ENCODE results near the gene AMIGO3.

Gene AMIGO3

GRCh38 chr3:49729966-49730609, 10.6 kb upstream of the AMIGO3 start:
- TF ChIP-seq EZH2phosphoT487 (conservative IDR thresholded peaks at IDR 0.05; ENCODE audit: low read length): no peak
- TF ChIP-seq, protein P1, sequence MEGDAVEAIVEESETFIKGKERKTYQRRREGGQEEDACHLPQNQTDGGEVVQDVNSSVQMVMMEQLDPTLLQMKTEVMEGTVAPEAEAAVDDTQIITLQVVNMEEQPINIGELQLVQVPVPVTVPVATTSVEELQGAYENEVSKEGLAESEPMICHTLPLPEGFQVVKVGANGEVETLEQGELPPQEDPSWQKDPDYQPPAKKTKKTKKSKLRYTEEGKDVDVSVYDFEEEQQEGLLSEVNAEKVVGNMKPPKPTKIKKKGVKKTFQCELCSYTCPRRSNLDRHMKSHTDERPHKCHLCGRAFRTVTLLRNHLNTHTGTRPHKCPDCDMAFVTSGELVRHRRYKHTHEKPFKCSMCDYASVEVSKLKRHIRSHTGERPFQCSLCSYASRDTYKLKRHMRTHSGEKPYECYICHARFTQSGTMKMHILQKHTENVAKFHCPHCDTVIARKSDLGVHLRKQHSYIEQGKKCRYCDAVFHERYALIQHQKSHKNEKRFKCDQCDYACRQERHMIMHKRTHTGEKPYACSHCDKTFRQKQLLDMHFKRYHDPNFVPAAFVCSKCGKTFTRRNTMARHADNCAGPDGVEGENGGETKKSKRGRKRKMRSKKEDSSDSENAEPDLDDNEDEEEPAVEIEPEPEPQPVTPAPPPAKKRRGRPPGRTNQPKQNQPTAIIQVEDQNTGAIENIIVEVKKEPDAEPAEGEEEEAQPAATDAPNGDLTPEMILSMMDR (IDR thresholded peaks at IDR 0.05; ENCODE audit: insufficient read depth, low read length, poor library complexity, severe bottlenecking): no peak
- no peaks in the 10 kb centered on the region for H3K36me3 ChIP-seq (ENCODE audit: low read length)
- H3K9me2 ChIP-seq (replicated peaks; ENCODE audit: insufficient read depth, low read length): no peaks in the 10 kb centered on the region
- peaks cover 8% of the 10 kb centered on the region; the same call in 1 of the 2 replicates for H3F3A ChIP-seq (ENCODE audit: insufficient read depth)
- no peak overlapping the region for H3K4me2 ChIP-seq (ENCODE audit: low read depth, low read length, poor library complexity, severe bottlenecking)
- no peaks in the 10 kb centered on the region for H4K20me1 ChIP-seq (ENCODE audit: low read depth, low read length)
- H3K27me3 ChIP-seq (ENCODE audit: low read length): no peaks in the 10 kb centered on the region
- H3K4me3 ChIP-seq (ENCODE audit: insufficient read depth, low read length, poor library complexity, severe bottlenecking): no peak overlapping the region
- H3K9me3 ChIP-seq (ENCODE audit: insufficient read depth, low read length): no peaks in the 10 kb centered on the region
- H3K27ac ChIP-seq (ENCODE audit: low read depth, low read length): no peak overlapping the region
- no peak overlapping the region for H3K9ac ChIP-seq (ENCODE audit: low read length)
- no peaks in the 10 kb centered on the region for H3K79me2 ChIP-seq (ENCODE audit: insufficient read depth, low read length)
- no peak overlapping the region for H2AFZ ChIP-seq (ENCODE audit: low read depth, low read length, severe bottlenecking)

GRCh38 chr3:49727924-49728361, 8.5 kb upstream of the AMIGO3 start:
- H3K4me3 ChIP-seq (ENCODE audit: insufficient read depth, low read length, poor library complexity, severe bottlenecking): no peak overlapping the region
- no peaks in the 10 kb centered on the region for H3K9me3 ChIP-seq (ENCODE audit: insufficient read depth, low read length)
- H3K36me3 ChIP-seq (ENCODE audit: low read length): no peaks in the 10 kb centered on the region
- 0 out of 2 replicates have a peak, but pooled peaks cover 3% of the 10 kb centered on the region for H3K79me2 ChIP-seq (ENCODE audit: insufficient read depth, low read length)
- no peak overlapping the region for H3K4me2 ChIP-seq (ENCODE audit: low read depth, low read length, poor library complexity, severe bottlenecking)
- TF ChIP-seq, protein P1 (IDR thresholded peaks at IDR 0.05; ENCODE audit: insufficient read depth, low read length, poor library complexity, severe bottlenecking): no peak
- TF ChIP-seq EZH2phosphoT487 (conservative IDR thresholded peaks at IDR 0.05; ENCODE audit: low read length): no peak
- H3F3A ChIP-seq (ENCODE audit: insufficient read depth): peaks cover 9% of the 10 kb centered on the region
- no peak overlapping the region for H3K9ac ChIP-seq (ENCODE audit: low read length)
- H3K9me2 ChIP-seq (replicated peaks; ENCODE audit: insufficient read depth, low read length): no peaks in the 10 kb centered on the region
- H3K27ac ChIP-seq (ENCODE audit: low read depth, low read length): no peak overlapping the region
- no peaks in the 10 kb centered on the region for H3K27me3 ChIP-seq (ENCODE audit: low read length)
- no peak overlapping the region for H2AFZ ChIP-seq (ENCODE audit: low read depth, low read length, severe bottlenecking)
- no peaks in the 10 kb centered on the region for H4K20me1 ChIP-seq (ENCODE audit: low read depth, low read length)

GRCh38 chr3:49727154-49727923, 7.9 kb upstream of the AMIGO3 start:
- Histone ChIP-seq H3K9me3 (ENCODE audit: insufficient read depth, low read length) (no peaks in the 10 kb centered on the region), H3K9me2 (replicated peaks; ENCODE audit: insufficient read depth, low read length) (no peaks in the 10 kb centered on the region), H3K79me2 (ENCODE audit: insufficient read depth, low read length) (0 out of 2 replicates have a peak, but pooled peaks cover 3% of the 10 kb centered on the region), H4K20me1 (ENCODE audit: low read depth, low read length) (no peaks in the 10 kb centered on the region), H3F3A (ENCODE audit: insufficient read depth) (peaks cover 9% of the 10 kb centered on the region), H2AFZ (ENCODE audit: low read depth, low read length, severe bottlenecking) (no peak overlapping the region), H3K27ac (ENCODE audit: low read depth, low read length) (no peak overlapping the region), H3K9ac (ENCODE audit: low read length) (no peak overlapping the region), H3K4me2 (ENCODE audit: low read depth, low read length, poor library complexity, severe bottlenecking) (no peak overlapping the region), H3K4me3 (ENCODE audit: insufficient read depth, low read length, poor library complexity, severe bottlenecking) (no peak overlapping the region), H3K36me3 (ENCODE audit: low read length) (no peaks in the 10 kb centered on the region), H3K27me3 (ENCODE audit: low read length) (no peaks in the 10 kb centered on the region)
- no peak for TF ChIP-seq EZH2phosphoT487 (conservative IDR thresholded peaks at IDR 0.05; ENCODE audit: low read length)
- TF ChIP-seq, protein P1 (IDR thresholded peaks at IDR 0.05; ENCODE audit: insufficient read depth, low read length, poor library complexity, severe bottlenecking): no peak

Measured in SU-DHL-6 (cell line).